DND-41 (cell line): ENCODE results near the gene ZNF311.

Experiments used
- ATAC-seq: fragments of 200-7000 bp; cut with Tn5 transposase; 3 replicates; pipeline ENCODE4 v1.9.1; 2021; ENCODE audit warnings: low read depth; ENCODE audit not compliant: insufficient read depth
- DNase-seq: peaks from one replicate; pipeline ENCODE4 v3.0.0-alpha.2; 2020
- H2AFZ ChIP-seq: 2 replicates; pipeline ENCODE4 v1.6.0; 2012; ENCODE audit warnings: low read depth, low read length
- H3K27ac ChIP-seq: 2 replicates; pipeline ENCODE4 v1.5.1; 2012; ENCODE audit warnings: low read length, inconsistent platforms
- H3K27me3 ChIP-seq: fragments of 200-600 bp; sonication (generic); 2 replicates; pipeline ENCODE4 v1.6.0; 2012; ENCODE audit warnings: low read length, mild to moderate bottlenecking, inconsistent platforms; ENCODE audit not compliant: insufficient read depth, poor library complexity
- H3K36me3 ChIP-seq: 2 replicates; pipeline ENCODE4 v1.5.1; 2012; ENCODE audit warnings: low read length, inconsistent platforms; ENCODE audit not compliant: insufficient read depth
- H3K4me1 ChIP-seq: 2 replicates; pipeline ENCODE4 v1.5.1; 2012; ENCODE audit warnings: mild to moderate bottlenecking, low read length; ENCODE audit not compliant: insufficient read depth
- H3K4me2 ChIP-seq: 2 replicates; pipeline ENCODE4 v1.6.0; 2012; ENCODE audit warnings: mild to moderate bottlenecking, moderate library complexity, low read length, inconsistent platforms; ENCODE audit not compliant: insufficient read depth
- H3K4me3 ChIP-seq, 2 experiments: fragments of 200-600 bp in 1 of 2; shearing (Covaris generic) in 1 of 2; 2 replicates each; pipeline ENCODE4 v1.5.1; 2012 to 2016; ENCODE audit warnings: inconsistent platforms in 2 of 2, low read length in 2 of 2, mild to moderate bottlenecking in 2 of 2, low read depth in 1 of 2, moderate library complexity in 1 of 2
- H3K79me2 ChIP-seq: 2 replicates; pipeline ENCODE4 v1.6.0; 2012; ENCODE audit warnings: low read length, inconsistent platforms; ENCODE audit not compliant: insufficient read depth
- H3K9ac ChIP-seq: 2 replicates; pipeline ENCODE4 v1.6.0; 2012; ENCODE audit warnings: low read depth, mild to moderate bottlenecking, inconsistent platforms, low read length, moderate library complexity
- H3K9me3 ChIP-seq: 2 replicates; pipeline ENCODE4 v1.5.1; 2012; ENCODE audit warnings: low read length, moderate library complexity, mild to moderate bottlenecking, inconsistent platforms; ENCODE audit not compliant: insufficient read depth, severe bottlenecking
- H4K20me1 ChIP-seq: 2 replicates; pipeline ENCODE4 v1.6.0; 2012; ENCODE audit warnings: low read length; ENCODE audit not compliant: insufficient read depth
- EZH2 ChIP-seq: IDR thresholded peaks from 3 replicates; pipeline ENCODE4 v1.6.1; 2012; ENCODE audit warnings: borderline replicate concordance, low read depth, mild to moderate bottlenecking, moderate library complexity, low read length, inconsistent platforms; ENCODE audit not compliant: severe bottlenecking
- TF ChIP-seq, protein P1 (sequence below): IDR thresholded peaks from 2 replicates; pipeline ENCODE4 v1.5.1; 2012; ENCODE audit warnings: borderline replicate concordance, low read length, moderate library complexity, mild to moderate bottlenecking; ENCODE audit not compliant: poor library complexity, severe bottlenecking; ENCODE audit errors: extremely low read depth

The ZNF311 gene

DNA sequence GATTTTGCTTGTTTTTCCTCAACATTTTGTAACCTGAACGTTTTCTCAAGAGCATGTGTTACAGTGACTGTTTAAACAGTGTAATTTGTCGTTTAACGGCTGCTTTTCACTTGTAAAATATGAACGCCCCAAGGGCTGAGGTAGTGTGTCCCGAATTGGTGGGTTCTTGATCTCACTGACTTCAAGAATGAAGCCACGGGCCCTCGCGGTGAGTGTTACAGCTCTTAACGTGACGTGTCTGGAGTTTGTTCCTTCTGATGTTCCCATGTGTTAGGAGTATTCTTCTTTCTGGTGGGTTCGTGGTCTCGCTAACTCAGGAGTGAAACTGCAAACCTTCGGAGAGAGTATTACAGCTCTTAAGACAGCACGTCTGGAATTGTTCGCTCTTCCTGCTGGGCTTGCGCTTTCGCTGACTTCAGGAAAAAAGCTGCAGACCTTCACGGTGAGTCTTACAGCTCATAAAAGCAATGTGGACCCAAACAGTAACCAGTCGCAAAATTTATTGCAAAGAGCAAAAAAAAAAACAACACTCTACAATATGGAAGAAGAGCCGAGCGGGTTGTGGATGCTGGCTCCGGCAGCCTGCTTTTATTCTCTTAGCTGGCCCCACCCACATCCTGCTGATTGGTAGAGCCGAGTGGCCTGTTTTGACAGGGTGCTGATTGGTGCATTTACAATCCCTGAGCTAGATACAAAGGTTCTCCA is 56.2 kb downstream of the ZNF311 start:
- no peaks in the 10 kb centered on the region for H3K9me3 ChIP-seq
- H3K9ac ChIP-seq, result no peak overlapping the region
- H3K27me3 ChIP-seq, result peaks cover 18% of the 10 kb centered on the region
- no peak overlapping the region for H3K4me3 ChIP-seq
- ATAC-seq (no peak), DNase-seq (no peak)
- no peaks in the 10 kb centered on the region for H3K36me3 ChIP-seq
- H4K20me1 ChIP-seq, result no peaks in the 10 kb centered on the region
- H3K4me2 ChIP-seq, result no peak overlapping the region
- no peaks in the 10 kb centered on the region for H3K4me1 ChIP-seq
- H3K27ac ChIP-seq, result no peak overlapping the region
- H2AFZ ChIP-seq, result no peak overlapping the region
- no peak for TF ChIP-seq EZH2
- TF ChIP-seq, protein P1, sequence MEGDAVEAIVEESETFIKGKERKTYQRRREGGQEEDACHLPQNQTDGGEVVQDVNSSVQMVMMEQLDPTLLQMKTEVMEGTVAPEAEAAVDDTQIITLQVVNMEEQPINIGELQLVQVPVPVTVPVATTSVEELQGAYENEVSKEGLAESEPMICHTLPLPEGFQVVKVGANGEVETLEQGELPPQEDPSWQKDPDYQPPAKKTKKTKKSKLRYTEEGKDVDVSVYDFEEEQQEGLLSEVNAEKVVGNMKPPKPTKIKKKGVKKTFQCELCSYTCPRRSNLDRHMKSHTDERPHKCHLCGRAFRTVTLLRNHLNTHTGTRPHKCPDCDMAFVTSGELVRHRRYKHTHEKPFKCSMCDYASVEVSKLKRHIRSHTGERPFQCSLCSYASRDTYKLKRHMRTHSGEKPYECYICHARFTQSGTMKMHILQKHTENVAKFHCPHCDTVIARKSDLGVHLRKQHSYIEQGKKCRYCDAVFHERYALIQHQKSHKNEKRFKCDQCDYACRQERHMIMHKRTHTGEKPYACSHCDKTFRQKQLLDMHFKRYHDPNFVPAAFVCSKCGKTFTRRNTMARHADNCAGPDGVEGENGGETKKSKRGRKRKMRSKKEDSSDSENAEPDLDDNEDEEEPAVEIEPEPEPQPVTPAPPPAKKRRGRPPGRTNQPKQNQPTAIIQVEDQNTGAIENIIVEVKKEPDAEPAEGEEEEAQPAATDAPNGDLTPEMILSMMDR, result no peak
- no peaks in the 10 kb centered on the region for H3K79me2 ChIP-seq

DNA sequence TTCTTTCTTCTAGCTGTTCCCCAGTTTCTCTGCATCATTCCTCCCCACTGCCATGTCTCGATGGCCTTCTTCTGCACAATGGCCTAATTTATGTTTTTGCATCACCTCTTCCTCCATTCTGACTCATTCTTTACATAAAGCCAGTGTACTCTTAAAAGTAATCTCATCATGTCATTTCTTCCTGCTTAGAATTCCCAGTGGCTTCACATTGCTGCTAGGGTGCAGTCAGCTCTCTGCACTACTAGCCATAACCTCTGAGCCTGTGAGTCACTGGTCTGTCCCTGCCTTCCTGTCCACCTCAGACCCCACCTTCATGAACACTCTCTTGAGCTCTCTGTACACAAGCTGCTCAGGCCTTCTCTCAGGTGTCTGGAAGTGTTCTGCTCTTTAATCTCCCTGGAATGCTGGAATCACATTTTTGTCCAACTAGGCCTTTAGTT is 57.3 kb downstream of the ZNF311 start:
- Histone ChIP-seq H3K4me3 (no peak overlapping the region), H3K4me2 (no peak overlapping the region), H2AFZ (no peak overlapping the region), H3K9ac (no peak overlapping the region), H3K36me3 (no peaks in the 10 kb centered on the region), H3K4me1 (no peaks in the 10 kb centered on the region), H3K27ac (no peak overlapping the region), H4K20me1 (no peaks in the 10 kb centered on the region), H3K9me3 (no peaks in the 10 kb centered on the region), H3K27me3 (peaks cover 14% of the 10 kb centered on the region), H3K79me2 (no peaks in the 10 kb centered on the region)
- TF ChIP-seq EZH2, result no peak
- TF ChIP-seq, protein P1, result no peak
- no peak for ATAC-seq
- DNase-seq, result no peak

DNA sequence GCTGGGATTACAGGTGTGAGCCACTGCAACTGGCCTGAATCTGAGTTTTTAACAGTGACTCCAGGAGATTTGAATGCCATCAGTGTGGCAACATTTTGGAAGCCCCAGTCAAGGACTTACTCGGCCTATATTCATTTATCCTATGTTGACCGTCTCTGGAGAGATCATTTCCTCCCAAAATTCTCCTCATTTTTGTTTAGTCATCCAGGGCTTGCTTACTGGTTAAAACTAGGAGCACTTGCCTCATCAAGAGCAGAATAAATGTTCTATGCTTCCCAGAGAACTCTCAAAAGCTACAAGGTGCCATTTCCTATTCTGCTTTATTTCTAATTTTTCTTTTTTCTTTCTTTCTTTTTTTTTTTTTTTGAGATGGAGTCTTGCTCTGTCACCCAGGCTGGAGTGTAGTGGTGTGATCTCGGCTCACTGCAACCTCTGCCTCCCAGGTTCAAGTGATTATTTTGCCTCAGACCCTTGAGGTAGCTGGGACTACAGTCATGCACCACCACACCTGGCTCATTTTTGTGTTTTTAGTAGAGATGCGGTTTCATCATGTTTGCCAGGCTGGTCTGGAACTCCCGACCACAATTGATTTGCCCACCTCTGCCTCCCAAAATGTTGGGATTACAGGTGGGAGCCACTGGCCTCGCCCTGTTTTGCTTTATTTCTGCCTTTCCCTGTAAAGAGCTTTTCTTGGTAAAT is 57.9 kb downstream of the ZNF311 start:
- no peaks in the 10 kb centered on the region for H3K9me3 ChIP-seq
- no peaks in the 10 kb centered on the region for H4K20me1 ChIP-seq
- no peak overlapping the region for H3K9ac ChIP-seq
- no peak for TF ChIP-seq EZH2
- TF ChIP-seq, protein P1, result no peak
- H3K4me3 ChIP-seq, result no peak overlapping the region
- DNase-seq, result no peak
- H3K27me3 ChIP-seq, result peaks cover 10% of the 10 kb centered on the region
- no peaks in the 10 kb centered on the region for H3K36me3 ChIP-seq
- no peaks in the 10 kb centered on the region for H3K79me2 ChIP-seq
- no peak overlapping the region for H2AFZ ChIP-seq
- no peak overlapping the region for H3K4me2 ChIP-seq
- no peaks in the 10 kb centered on the region for H3K4me1 ChIP-seq
- ATAC-seq, result no peak
- H3K27ac ChIP-seq, result no peak overlapping the region
